ENCODE results near the gene SIRT6. TPM values are rescaled to one million over a fixed set of nuclear protein-coding genes. Genes with fewer than 3 reads are reported as not detected.

Gene SIRT6
- total and polyA plus RNA-seq, 2 donors (not counting 3 experiments of a cell fraction or from before 2014, with no cell fraction given): 26.9 to 36.6 TPM

- DNase-seq (ENCODE audit: low read depth, low spot score) (no peak), FAIRE-seq (no peak)
- Histone ChIP-seq H4K20me1 (replicated peaks; ENCODE audit: control insufficient read depth, extremely low read depth, insufficient read depth, low read length) (no peaks in the 10 kb centered on the region), H2AFZ (ENCODE audit: low read depth, low read length) (no peak overlapping the region), H3K9me1 (replicated peaks; ENCODE audit: control insufficient read depth, extremely low read depth, insufficient read depth, low read length) (no peaks in the 10 kb centered on the region), H3K4me2 (ENCODE audit: insufficient read depth, low read length) (no peak overlapping the region), H3K4me3 (replicated peaks in 1 of 3; ENCODE audit: insufficient read depth in 1 of 3, low read depth in 1 of 3, low read length in 3 of 3) (no peak overlapping the region), H3K36me3 (ENCODE audit: control insufficient read depth in 2 of 2, extremely low read depth in 1 of 2, insufficient read depth in 2 of 2, low read length in 2 of 2) (peaks cover 0 to 5% of the 10 kb centered on the region in 2 experiments), H3K27ac (ENCODE audit: insufficient read depth, low read depth, low read length) (no peak overlapping the region), H3K4me1 (ENCODE audit: control insufficient read depth, extremely low read depth, insufficient read depth, low read length) (peaks cover 3% of the 10 kb centered on the region), H3K9me3 (replicated peaks; ENCODE audit: control insufficient read depth, insufficient read depth, low read length) (no peaks in the 10 kb centered on the region), H3K79me2 (ENCODE audit: control insufficient read depth, insufficient read depth, low read length) (peaks cover 2% of the 10 kb centered on the region), H3K9ac (replicated peaks; ENCODE audit: extremely low read depth, insufficient read depth, low read length) (no peak overlapping the region), H3K27me3 (ENCODE audit: control insufficient read depth in 2 of 2, insufficient read depth in 2 of 2, low read length in 2 of 2) (no peaks in the 10 kb centered on the region)
- ChIA-PET POLR2A (no interaction called here), CTCF (interaction anchor here (1.8 kb wide), 1 partner anchor 39 kb away, joined by 5 read pairs; no protein-coding TSS in a partner anchor)
- BruUV-seq (replicated peaks): no TSS peak
- dilution Hi-C loops (cut with MboI; ENCODE audit: extremely low pct_ligation_motif_present, low sequenced_read_pairs) (no loop called here), intact Hi-C loops (cut with micrococcal nuclease) (no loop called here)
- TF ChIP-seq MAX (IDR thresholded peaks at IDR 0.05; ENCODE audit: insufficient read depth, insufficient read length) (no peak), CTCF (IDR thresholded peaks at IDR 0.05; ENCODE audit: extremely low read depth in 1 of 2, insufficient read depth in 1 of 2, low read depth in 1 of 2, low read length in 2 of 2) (no peak), JUN (IDR thresholded peaks at IDR 0.05; ENCODE audit: borderline replicate concordance, insufficient read depth, insufficient read length, low read depth) (no peak), FOS (IDR thresholded peaks at IDR 0.05; ENCODE audit: borderline replicate concordance, insufficient read depth, low read length) (no peak), POLR2A (IDR thresholded peaks at IDR 0.05; ENCODE audit: low read depth, low read length) (no peak), MYC (IDR thresholded peaks at IDR 0.05; ENCODE audit: low read depth, low read length) (no peak), GATA2 (IDR thresholded peaks at IDR 0.05; ENCODE audit: insufficient read depth, insufficient read length, low read depth, low read length) (no peak), EZH2 (IDR thresholded peaks at IDR 0.05; ENCODE audit: borderline replicate concordance, low read depth, low read length, severe bottlenecking) (no peak), POLR2AphosphoS5 (IDR thresholded peaks at IDR 0.05; ENCODE audit: insufficient read depth, low read depth, low read length) (no peak)
These were observed 3.4 kb downstream of the SIRT6 start for GRCh38 chr19:4178990-4179389.

Measured in endothelial cell of umbilical vein (primary cell).